PC-3 (cell line): ENCODE measurements around the gene HNRNPA1L2. TPM values are rescaled to one million over a fixed set of nuclear protein-coding genes. Genes with fewer than 3 reads are reported as not detected.
A peak's percentile ranks its signal among the peaks of the same experiment; 100 is the strongest.

Experiments
- ATAC-seq: fragments of 200-7000 bp; cut with Tn5 transposase; 2 replicates; pipeline ENCODE4 v1.9.1; 2020; ENCODE audit warnings: mild to moderate bottlenecking, moderate library complexity
- BruUV-seq: library from RNA; stranded (reverse); fragments of 400-500 nt; replicated peaks from 2 replicates; lab custom pipeline; 2021; lab: Mats Ljungman, UMichigan
- CTCF ChIA-PET: fragments of 300-600 bp; sonication (Branson Sonifier 250); formaldehyde crosslinking; loops from one replicate; lab custom pipeline; 2022; ENCODE audit warnings: antibody characterized with exemption; lab: Charles Lee
- POLR2A ChIA-PET: fragments of 300-600 bp; sonication (Branson Sonifier 250); formaldehyde crosslinking; loops from one replicate; lab custom pipeline; 2022; ENCODE audit warnings: antibody characterized with exemption; ENCODE audit not compliant: unreplicated experiment; lab: Charles Lee
- DNase-seq: peaks from one replicate; pipeline ENCODE4 v3.0.0-alpha.2; 2015
- H2AFZ ChIP-seq: fragments of 300-600 bp; sonication (generic); 2 replicates; pipeline ENCODE4 v1.6.0; 2016; ENCODE audit warnings: antibody characterized with exemption, low read length
- H3F3A ChIP-seq: fragments of 300-600 bp; sonication (generic); one replicate; pipeline ENCODE4 v1.6.0; 2017; ENCODE audit warnings: antibody characterized with exemption, low read length, control low read depth, mild to moderate bottlenecking; ENCODE audit not compliant: unreplicated experiment
- H3K27ac ChIP-seq: fragments of 300-600 bp; sonication (generic); 2 replicates; pipeline ENCODE4 v1.5.1; 2016; ENCODE audit warnings: mild to moderate bottlenecking, low read length
- H3K27me3 ChIP-seq: fragments of 300-600 bp; sonication (generic); 2 replicates; pipeline ENCODE4 v1.6.1; 2016; ENCODE audit warnings: low read length, mixed read lengths
- H3K36me3 ChIP-seq: fragments of 300-600 bp; sonication (generic); 2 replicates; pipeline ENCODE4 v1.6.1; 2016; ENCODE audit warnings: low read depth, mixed run types, low read length, mixed read lengths
- H3K4me1 ChIP-seq: fragments of 300-600 bp; sonication (generic); 2 replicates; pipeline ENCODE4 v1.5.1; 2016; ENCODE audit warnings: low read length; ENCODE audit not compliant: insufficient read depth
- H3K4me2 ChIP-seq: fragments of 300-600 bp; sonication (generic); 2 replicates; pipeline ENCODE4 v1.6.0; 2016; ENCODE audit warnings: low read length
- H3K4me3 ChIP-seq: fragments of 300-600 bp; sonication (generic); 2 replicates; pipeline ENCODE4 v1.5.1; 2016; ENCODE audit warnings: mild to moderate bottlenecking, low read length, mixed read lengths
- H3K79me2 ChIP-seq: fragments of 300-600 bp; sonication (generic); 2 replicates; pipeline ENCODE4 v1.6.1; 2017; ENCODE audit warnings: low read length, mixed read lengths
- H3K9ac ChIP-seq: fragments of 300-600 bp; sonication (generic); 2 replicates; pipeline ENCODE4 v1.6.0; 2016; ENCODE audit warnings: mild to moderate bottlenecking, low read length
- H3K9me2 ChIP-seq: fragments of 300-600 bp; sonication (generic); replicated peaks from 2 replicates; pipeline ENCODE4 v1.6.1; 2016; ENCODE audit warnings: mixed run types, low read length, mixed read lengths
- H3K9me3 ChIP-seq: fragments of 300-600 bp; sonication (generic); 2 replicates; pipeline ENCODE4 v1.6.1; 2016; ENCODE audit warnings: low read length, mixed read lengths
- H4K20me1 ChIP-seq: fragments of 300-600 bp; sonication (generic); 2 replicates; pipeline ENCODE4 v1.6.1; 2016; ENCODE audit warnings: low read length, mixed read lengths
- EZH2 ChIP-seq: fragments of 300-600 bp; sonication (generic); IDR thresholded peaks from one replicate; pipeline ENCODE4 v1.6.1; 2017; ENCODE audit warnings: antibody characterized with exemption, mild to moderate bottlenecking, low read length; ENCODE audit not compliant: unreplicated experiment
- EZH2phosphoT487 ChIP-seq: fragments of 300-600 bp; sonication (generic); IDR thresholded peaks from 2 replicates; pipeline ENCODE4 v1.6.1; 2018; ENCODE audit warnings: mild to moderate bottlenecking, antibody characterized with exemption, low read length, borderline replicate concordance
- intact Hi-C: fragments of 100-400 bp; cut with micrococcal nuclease; formaldehyde crosslinking; loops from 2 replicates; pipeline ENCODE4 v1.9.0; 2023
- total RNA-seq: library from RNA; depleted of rRNA; stranded (reverse); fragments of >200 nt; gene quantifications from 2 replicates; pipeline ENCODE4 v1.2.3, GENCODE V29; 2014
- TF ChIP-seq, protein P1 (sequence below): fragments of 300-600 bp; sonication (generic); conservative IDR thresholded peaks from 2 replicates; pipeline ENCODE4 v1.5.1; 2017; ENCODE audit warnings: antibody characterized with exemption, low read depth, mild to moderate bottlenecking, low read length

HNRNPA1L2 gene
- total RNA-seq, 1 experiment from 2014 or later = 3.4 TPM

DNA sequence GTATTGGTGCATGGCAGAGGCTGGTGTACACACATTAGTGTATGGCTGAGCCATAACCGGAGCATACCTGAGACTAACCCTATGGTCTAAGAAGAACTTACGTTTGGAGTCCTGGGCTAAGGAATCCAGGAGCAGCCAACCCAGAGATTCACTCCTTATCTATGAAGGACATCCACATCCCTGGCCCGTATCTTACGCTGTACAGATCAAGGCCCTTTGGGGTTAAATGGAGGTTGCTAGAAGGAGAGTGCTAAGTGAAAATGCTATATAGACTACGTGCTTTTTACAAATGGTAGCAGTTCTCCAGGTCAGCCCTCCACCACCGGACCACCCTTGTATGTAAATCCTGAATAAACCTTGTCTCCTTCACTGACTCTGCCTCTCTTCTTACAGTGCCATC is 8.5 kb downstream of the HNRNPA1L2 start:
- DNase-seq = no peak
- H3K9ac ChIP-seq = peak overlapping the region; percentile 88; the same call in 1 of the 2 replicates
- TF ChIP-seq, protein P1, sequence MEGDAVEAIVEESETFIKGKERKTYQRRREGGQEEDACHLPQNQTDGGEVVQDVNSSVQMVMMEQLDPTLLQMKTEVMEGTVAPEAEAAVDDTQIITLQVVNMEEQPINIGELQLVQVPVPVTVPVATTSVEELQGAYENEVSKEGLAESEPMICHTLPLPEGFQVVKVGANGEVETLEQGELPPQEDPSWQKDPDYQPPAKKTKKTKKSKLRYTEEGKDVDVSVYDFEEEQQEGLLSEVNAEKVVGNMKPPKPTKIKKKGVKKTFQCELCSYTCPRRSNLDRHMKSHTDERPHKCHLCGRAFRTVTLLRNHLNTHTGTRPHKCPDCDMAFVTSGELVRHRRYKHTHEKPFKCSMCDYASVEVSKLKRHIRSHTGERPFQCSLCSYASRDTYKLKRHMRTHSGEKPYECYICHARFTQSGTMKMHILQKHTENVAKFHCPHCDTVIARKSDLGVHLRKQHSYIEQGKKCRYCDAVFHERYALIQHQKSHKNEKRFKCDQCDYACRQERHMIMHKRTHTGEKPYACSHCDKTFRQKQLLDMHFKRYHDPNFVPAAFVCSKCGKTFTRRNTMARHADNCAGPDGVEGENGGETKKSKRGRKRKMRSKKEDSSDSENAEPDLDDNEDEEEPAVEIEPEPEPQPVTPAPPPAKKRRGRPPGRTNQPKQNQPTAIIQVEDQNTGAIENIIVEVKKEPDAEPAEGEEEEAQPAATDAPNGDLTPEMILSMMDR = no peak
- TF ChIP-seq EZH2 (no peak), EZH2phosphoT487 (no peak)
- peaks cover 4% of the 10 kb centered on the region; the same call in 1 of the 2 replicates for H4K20me1 ChIP-seq
- peak overlapping the region; percentile 92 for H3K4me2 ChIP-seq
- H2AFZ ChIP-seq = no peak overlapping the region
- intact Hi-C loops = loop anchor here (5.0 kb wide), 1 partner anchor 193 kb away; the partner anchor contains the start of gene CKAP2
- peaks cover 54% of the 10 kb centered on the region for H3K79me2 ChIP-seq
- H3K27me3 ChIP-seq = no peaks in the 10 kb centered on the region
- no peak overlapping the region for H3K27ac ChIP-seq
- H3K4me1 ChIP-seq = peaks cover 28% of the 10 kb centered on the region
- no TSS peak for BruUV-seq
- H3K4me3 ChIP-seq = peak overlapping the region; percentile 97
- CTCF ChIA-PET = no interaction called here
- peaks cover under 1% of the 10 kb centered on the region; the same call in 1 of the 2 replicates for H3K36me3 ChIP-seq
- POLR2A ChIA-PET = no interaction called here
- no peak for ATAC-seq
- no peaks in the 10 kb centered on the region for H3F3A ChIP-seq
- H3K9me3 ChIP-seq = no peaks in the 10 kb centered on the region
- H3K9me2 ChIP-seq = no peaks in the 10 kb centered on the region

DNA sequence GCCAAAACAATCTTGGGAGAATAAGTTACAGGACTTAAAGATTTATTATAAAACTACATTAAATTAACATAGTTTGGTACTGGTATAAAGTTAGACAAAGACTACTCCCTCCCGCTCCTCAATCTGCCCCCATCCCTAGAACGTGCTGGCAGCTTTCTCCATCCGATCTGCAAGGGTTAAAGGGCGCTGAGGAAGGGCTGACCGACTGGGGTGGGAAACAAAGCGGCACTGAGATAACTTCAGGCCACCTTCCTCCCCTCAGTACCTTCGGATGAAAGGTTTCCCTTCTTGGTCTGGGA is 9.6 kb downstream of the HNRNPA1L2 start:
- Histone ChIP-seq H3F3A (no peaks in the 10 kb centered on the region), H3K27ac (peak overlapping the region; percentile 93), H4K20me1 (peaks cover 4% of the 10 kb centered on the region; the same call in 1 of the 2 replicates), H3K9me2 (no peaks in the 10 kb centered on the region), H3K4me3 (peak overlapping the region; percentile 97), H3K27me3 (no peaks in the 10 kb centered on the region), H3K4me1 (peaks cover 18% of the 10 kb centered on the region), H3K4me2 (peak overlapping the region; percentile 92), H3K9ac (peak overlapping the region; percentile 88), H3K79me2 (peaks cover 65% of the 10 kb centered on the region), H3K9me3 (no peaks in the 10 kb centered on the region), H3K36me3 (peaks cover 4% of the 10 kb centered on the region; the same call in 1 of the 2 replicates), H2AFZ (peak overlapping the region; percentile 77)
- BruUV-seq = TSS peak; percentile 68
- ChIA-PET POLR2A (interaction anchor here (1.3 kb wide), 1 partner anchor 35 kb away, joined by 19 read pairs; no protein-coding TSS in a partner anchor), CTCF (interaction anchor here (0.6 to 1.2 kb wide), 2 partner anchors 13 to 31 kb away, joined by 4 to 5 read pairs; no protein-coding TSS in a partner anchor)
- intact Hi-C loops = loop anchor here (1.0 to 5.0 kb wide), 2 partner anchors 35 to 195 kb away; partner anchors contain the start of gene CKAP2
- DNase-seq (no peak), ATAC-seq (peak; percentile 25)
- TF ChIP-seq, protein P1 = no peak
- TF ChIP-seq EZH2 (no peak), EZH2phosphoT487 (no peak)
